ENCODE data around the gene CNEP1R1. TPM values are rescaled to one million over a fixed set of nuclear protein-coding genes. Genes with fewer than 3 reads are reported as not detected.
"Not testable (repeated sequence)": the region's sequence is repeated elsewhere in the genome, so short reads cannot be mapped to it uniquely, and the experiment has no call there.

CNEP1R1 gene
- total RNA-seq, 2 donors from 2014 or later = 20.2 to 24.9 TPM

- no peak overlapping the region for H3K4me3 Mint-ChIP-seq
- peaks cover 3% of the 10 kb centered on the region for H3K27me3 Mint-ChIP-seq (ENCODE audit: insufficient read depth)
- TF ChIP-seq CTCF (conservative IDR thresholded peaks at IDR 0.05) = no peak
- no peaks in the 10 kb centered on the region for H3K27me3 ChIP-seq (ENCODE audit: control insufficient read depth, insufficient read depth, low read length, poor library complexity, severe bottlenecking)
- no peak overlapping the region for H3K27ac ChIP-seq (ENCODE audit: low read depth, low read length)
- WGBS, 2 experiments (ENCODE audit: insufficient coverage in 1 of 2, insufficient read length in 1 of 2) = 89 to 100% methylated on average over 2 of the region's 2 CpGs
- H3K9me3 ChIP-seq (ENCODE audit: control insufficient read depth, low read length) = no peaks in the 10 kb centered on the region
- no peak overlapping the region for H3K4me3 ChIP-seq (ENCODE audit: low read length)
- H3K27ac Mint-ChIP-seq = no peak overlapping the region
- H3K4me1 Mint-ChIP-seq = no peaks in the 10 kb centered on the region
- H3K4me1 ChIP-seq (ENCODE audit: control insufficient read depth, insufficient read depth, low read length) = no peaks in the 10 kb centered on the region
- H3K9ac ChIP-seq (ENCODE audit: extremely low read depth, low read length, poor library complexity, severe bottlenecking) = no peak overlapping the region
- H3K9me3 Mint-ChIP-seq = peaks cover 14% of the 10 kb centered on the region
- peaks cover 3% of the 10 kb centered on the region for H3K36me3 Mint-ChIP-seq (ENCODE audit: low read depth)
- no peaks in the 10 kb centered on the region for H3K36me3 ChIP-seq (ENCODE audit: control insufficient read depth, insufficient read depth, low read length)
- no peak for DNase-seq
These were observed 14.8 kb upstream of the CNEP1R1 start for GRCh38 chr16:50010212-50010611.

GRCh38 chr16:50011707-50012106 lies 13.3 kb upstream of the CNEP1R1 start:
- Mint-ChIP-seq H3K27me3 (ENCODE audit: insufficient read depth) (no peaks in the 10 kb centered on the region), H3K4me1 (no peaks in the 10 kb centered on the region), H3K4me3 (no peak overlapping the region), H3K36me3 (ENCODE audit: low read depth) (peaks cover 3% of the 10 kb centered on the region), H3K27ac (no peak overlapping the region), H3K9me3 (peaks cover 13% of the 10 kb centered on the region)
- H3K36me3 ChIP-seq (ENCODE audit: control insufficient read depth, insufficient read depth, low read length) = no peaks in the 10 kb centered on the region
- H3K27me3 ChIP-seq (ENCODE audit: control insufficient read depth, insufficient read depth, low read length, poor library complexity, severe bottlenecking) = no peaks in the 10 kb centered on the region
- TF ChIP-seq CTCF (conservative IDR thresholded peaks at IDR 0.05) = no peak
- no peaks in the 10 kb centered on the region for H3K4me1 ChIP-seq (ENCODE audit: control insufficient read depth, insufficient read depth, low read length)
- H3K9me3 ChIP-seq (ENCODE audit: control insufficient read depth, low read length) = no peaks in the 10 kb centered on the region
- WGBS, 2 experiments (ENCODE audit: insufficient coverage in 1 of 2, insufficient read length in 1 of 2) = 86 to 93% methylated on average over 2 to 3 of the region's 3 CpGs
- DNase-seq = no peak
- no peak overlapping the region for H3K4me3 ChIP-seq (ENCODE audit: low read length)
- no peak overlapping the region for H3K27ac ChIP-seq (ENCODE audit: low read depth, low read length)
- H3K9ac ChIP-seq (ENCODE audit: extremely low read depth, low read length, poor library complexity, severe bottlenecking) = no peak overlapping the region

- WGBS, 2 experiments (ENCODE audit: insufficient coverage in 1 of 2, insufficient read length in 1 of 2) = 94 to 98% methylated on average over 2 of the region's 2 CpGs
These were observed 12.8 kb upstream of the CNEP1R1 start for GRCh38 chr16:50012182-50012581.

GRCh38 chr16:50014211-50014610 lies 10.8 kb upstream of the CNEP1R1 start:
- H3K27me3 ChIP-seq (ENCODE audit: control insufficient read depth, insufficient read depth, low read length, poor library complexity, severe bottlenecking); H3K27ac Mint-ChIP-seq; H3K4me3 ChIP-seq (ENCODE audit: low read length); H3K27ac ChIP-seq (ENCODE audit: low read depth, low read length); H3K4me3 Mint-ChIP-seq; H3K4me1 Mint-ChIP-seq; H3K36me3 Mint-ChIP-seq (ENCODE audit: low read depth); H3K4me1 ChIP-seq (ENCODE audit: control insufficient read depth, insufficient read depth, low read length); DNase-seq; H3K9me3 Mint-ChIP-seq; H3K9ac ChIP-seq (ENCODE audit: extremely low read depth, low read length, poor library complexity, severe bottlenecking); H3K36me3 ChIP-seq (ENCODE audit: control insufficient read depth, insufficient read depth, low read length); H3K27me3 Mint-ChIP-seq (ENCODE audit: insufficient read depth); H3K9me3 ChIP-seq (ENCODE audit: control insufficient read depth, low read length): not testable (repeated sequence)
- 77 to 88% methylated on average over 4 to 8 of the region's 8 CpGs for WGBS, 2 experiments (ENCODE audit: insufficient coverage in 1 of 2, insufficient read length in 1 of 2)

More at GRCh38 chr16:50012182-50012581, 12.8 kb upstream of the CNEP1R1 start:
- H3K27ac Mint-ChIP-seq = no peak overlapping the region
- no peak overlapping the region for H3K27ac ChIP-seq (ENCODE audit: low read depth, low read length)
- peaks cover 8% of the 10 kb centered on the region for H3K9me3 Mint-ChIP-seq
- H3K27me3 Mint-ChIP-seq (ENCODE audit: insufficient read depth) = no peaks in the 10 kb centered on the region
- no peaks in the 10 kb centered on the region for H3K27me3 ChIP-seq (ENCODE audit: control insufficient read depth, insufficient read depth, low read length, poor library complexity, severe bottlenecking)
- no peak overlapping the region for H3K4me3 ChIP-seq (ENCODE audit: low read length)
- H3K4me1 Mint-ChIP-seq = no peaks in the 10 kb centered on the region
- H3K4me1 ChIP-seq (ENCODE audit: control insufficient read depth, insufficient read depth, low read length) = no peaks in the 10 kb centered on the region
- no peaks in the 10 kb centered on the region for H3K36me3 ChIP-seq (ENCODE audit: control insufficient read depth, insufficient read depth, low read length)
- H3K4me3 Mint-ChIP-seq = no peak overlapping the region
- no peak for DNase-seq
- no peak overlapping the region for H3K9ac ChIP-seq (ENCODE audit: extremely low read depth, low read length, poor library complexity, severe bottlenecking)
- H3K9me3 ChIP-seq (ENCODE audit: control insufficient read depth, low read length) = no peaks in the 10 kb centered on the region
- TF ChIP-seq CTCF (conservative IDR thresholded peaks at IDR 0.05) = no peak
- peaks cover 3% of the 10 kb centered on the region for H3K36me3 Mint-ChIP-seq (ENCODE audit: low read depth)
